ENCODE results near the gene NLGN2. TPM values are rescaled to one million over a fixed set of nuclear protein-coding genes. Genes with fewer than 3 reads are reported as not detected.

The NLGN2 gene
- polyA plus RNA-seq, 1 donor from 2014 or later: 13.8 TPM

GRCh38 chr17:7462474-7463371 is 55.1 kb downstream of the NLGN2 start:
- H3K27me3 ChIP-seq (ENCODE audit: insufficient read depth, low read depth, low read length): no peaks in the 10 kb centered on the region
- H3K9me3 ChIP-seq (ENCODE audit: low read length): no peaks in the 10 kb centered on the region
- H3K27ac ChIP-seq (ENCODE audit: low read length): no peak overlapping the region
- no peaks in the 10 kb centered on the region for H3F3A ChIP-seq (ENCODE audit: insufficient read depth, low read length, poor library complexity, severe bottlenecking)
- H3K9me2 ChIP-seq (ENCODE audit: insufficient read depth, low read length): no peaks in the 10 kb centered on the region
- no peaks in the 10 kb centered on the region for H3K36me3 ChIP-seq (ENCODE audit: insufficient read depth, low read length)
- H3K4me2 ChIP-seq (ENCODE audit: low read length): no peak overlapping the region
- no peak overlapping the region for H3K4me3 ChIP-seq (ENCODE audit: low read length)
- no peak overlapping the region for H2AFZ ChIP-seq (ENCODE audit: low read depth, low read length)
- no peak overlapping the region for H3K9ac ChIP-seq (ENCODE audit: low read length)
- no peaks in the 10 kb centered on the region for H3K79me2 ChIP-seq (replicated peaks; ENCODE audit: insufficient read depth, low read length)
- no peak for TF ChIP-seq MXI1 (conservative IDR thresholded peaks at IDR 0.05; ENCODE audit: poor library complexity, severe bottlenecking)
- TF ChIP-seq, protein P1, sequence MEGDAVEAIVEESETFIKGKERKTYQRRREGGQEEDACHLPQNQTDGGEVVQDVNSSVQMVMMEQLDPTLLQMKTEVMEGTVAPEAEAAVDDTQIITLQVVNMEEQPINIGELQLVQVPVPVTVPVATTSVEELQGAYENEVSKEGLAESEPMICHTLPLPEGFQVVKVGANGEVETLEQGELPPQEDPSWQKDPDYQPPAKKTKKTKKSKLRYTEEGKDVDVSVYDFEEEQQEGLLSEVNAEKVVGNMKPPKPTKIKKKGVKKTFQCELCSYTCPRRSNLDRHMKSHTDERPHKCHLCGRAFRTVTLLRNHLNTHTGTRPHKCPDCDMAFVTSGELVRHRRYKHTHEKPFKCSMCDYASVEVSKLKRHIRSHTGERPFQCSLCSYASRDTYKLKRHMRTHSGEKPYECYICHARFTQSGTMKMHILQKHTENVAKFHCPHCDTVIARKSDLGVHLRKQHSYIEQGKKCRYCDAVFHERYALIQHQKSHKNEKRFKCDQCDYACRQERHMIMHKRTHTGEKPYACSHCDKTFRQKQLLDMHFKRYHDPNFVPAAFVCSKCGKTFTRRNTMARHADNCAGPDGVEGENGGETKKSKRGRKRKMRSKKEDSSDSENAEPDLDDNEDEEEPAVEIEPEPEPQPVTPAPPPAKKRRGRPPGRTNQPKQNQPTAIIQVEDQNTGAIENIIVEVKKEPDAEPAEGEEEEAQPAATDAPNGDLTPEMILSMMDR (IDR thresholded peaks at IDR 0.05; ENCODE audit: poor library complexity, severe bottlenecking): no peak
- TF ChIP-seq SMC3 (conservative IDR thresholded peaks at IDR 0.05; ENCODE audit: poor library complexity): no peak
- no peak for TF ChIP-seq POLR2AphosphoS5 (IDR thresholded peaks at IDR 0.05)
- no peak for TF ChIP-seq TAF1 (IDR thresholded peaks at IDR 0.05; ENCODE audit: low read depth)
- TF ChIP-seq, protein P2, sequence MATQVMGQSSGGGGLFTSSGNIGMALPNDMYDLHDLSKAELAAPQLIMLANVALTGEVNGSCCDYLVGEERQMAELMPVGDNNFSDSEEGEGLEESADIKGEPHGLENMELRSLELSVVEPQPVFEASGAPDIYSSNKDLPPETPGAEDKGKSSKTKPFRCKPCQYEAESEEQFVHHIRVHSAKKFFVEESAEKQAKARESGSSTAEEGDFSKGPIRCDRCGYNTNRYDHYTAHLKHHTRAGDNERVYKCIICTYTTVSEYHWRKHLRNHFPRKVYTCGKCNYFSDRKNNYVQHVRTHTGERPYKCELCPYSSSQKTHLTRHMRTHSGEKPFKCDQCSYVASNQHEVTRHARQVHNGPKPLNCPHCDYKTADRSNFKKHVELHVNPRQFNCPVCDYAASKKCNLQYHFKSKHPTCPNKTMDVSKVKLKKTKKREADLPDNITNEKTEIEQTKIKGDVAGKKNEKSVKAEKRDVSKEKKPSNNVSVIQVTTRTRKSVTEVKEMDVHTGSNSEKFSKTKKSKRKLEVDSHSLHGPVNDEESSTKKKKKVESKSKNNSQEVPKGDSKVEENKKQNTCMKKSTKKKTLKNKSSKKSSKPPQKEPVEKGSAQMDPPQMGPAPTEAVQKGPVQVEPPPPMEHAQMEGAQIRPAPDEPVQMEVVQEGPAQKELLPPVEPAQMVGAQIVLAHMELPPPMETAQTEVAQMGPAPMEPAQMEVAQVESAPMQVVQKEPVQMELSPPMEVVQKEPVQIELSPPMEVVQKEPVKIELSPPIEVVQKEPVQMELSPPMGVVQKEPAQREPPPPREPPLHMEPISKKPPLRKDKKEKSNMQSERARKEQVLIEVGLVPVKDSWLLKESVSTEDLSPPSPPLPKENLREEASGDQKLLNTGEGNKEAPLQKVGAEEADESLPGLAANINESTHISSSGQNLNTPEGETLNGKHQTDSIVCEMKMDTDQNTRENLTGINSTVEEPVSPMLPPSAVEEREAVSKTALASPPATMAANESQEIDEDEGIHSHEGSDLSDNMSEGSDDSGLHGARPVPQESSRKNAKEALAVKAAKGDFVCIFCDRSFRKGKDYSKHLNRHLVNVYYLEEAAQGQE (IDR thresholded peaks at IDR 0.05; ENCODE audit: borderline replicate concordance): no peak
- no peak for TF ChIP-seq RAD21 (conservative IDR thresholded peaks at IDR 0.05)
- no peak for TF ChIP-seq EZH2 (IDR thresholded peaks at IDR 0.05; ENCODE audit: borderline replicate concordance, insufficient read depth, low read length, poor library complexity, severe bottlenecking)
- no peak for TF ChIP-seq EP300 (conservative IDR thresholded peaks at IDR 0.05; ENCODE audit: poor library complexity, severe bottlenecking)
- H4K20me1 ChIP-seq (ENCODE audit: insufficient read depth): no peaks in the 10 kb centered on the region

DNA sequence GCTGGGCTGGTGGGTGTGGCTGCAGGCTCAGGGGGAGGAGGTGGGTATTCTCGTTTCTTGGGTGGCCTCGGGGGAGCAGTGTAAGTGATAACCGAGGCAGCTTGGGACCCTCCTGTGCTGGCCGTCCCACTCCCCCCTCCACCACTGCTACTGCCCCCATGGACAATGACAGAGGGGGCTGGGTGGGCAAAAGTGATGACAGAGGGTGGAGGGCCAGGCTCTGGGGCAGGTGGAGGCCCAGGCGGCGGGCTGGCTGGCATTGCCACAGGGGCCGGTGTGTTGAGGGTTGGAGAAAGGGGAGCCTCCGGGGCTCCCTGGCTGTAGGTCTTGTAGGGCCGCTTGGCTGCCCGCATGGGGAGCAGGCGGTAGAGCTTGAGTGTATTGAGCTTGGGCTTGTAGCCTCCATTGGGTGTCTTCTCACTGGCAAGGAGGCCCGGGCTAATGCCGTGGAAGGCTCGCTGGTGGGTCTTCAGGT is 55.8 kb downstream of the NLGN2 start:
- Histone ChIP-seq H3K4me2 (ENCODE audit: low read length) (no peak overlapping the region), H3K79me2 (replicated peaks; ENCODE audit: insufficient read depth, low read length) (no peaks in the 10 kb centered on the region), H3K9me3 (ENCODE audit: low read length) (no peaks in the 10 kb centered on the region), H3F3A (ENCODE audit: insufficient read depth, low read length, poor library complexity, severe bottlenecking) (no peaks in the 10 kb centered on the region), H3K4me3 (ENCODE audit: low read length) (no peak overlapping the region), H4K20me1 (ENCODE audit: insufficient read depth) (no peaks in the 10 kb centered on the region), H3K9me2 (ENCODE audit: insufficient read depth, low read length) (no peaks in the 10 kb centered on the region), H2AFZ (ENCODE audit: low read depth, low read length) (no peak overlapping the region), H3K27ac (ENCODE audit: low read length) (no peak overlapping the region), H3K36me3 (ENCODE audit: insufficient read depth, low read length) (no peaks in the 10 kb centered on the region), H3K27me3 (ENCODE audit: insufficient read depth, low read depth, low read length) (no peaks in the 10 kb centered on the region), H3K9ac (ENCODE audit: low read length) (no peak overlapping the region)
- TF ChIP-seq MXI1 (conservative IDR thresholded peaks at IDR 0.05; ENCODE audit: poor library complexity, severe bottlenecking) (no peak), TAF1 (IDR thresholded peaks at IDR 0.05; ENCODE audit: low read depth) (no peak), SMC3 (conservative IDR thresholded peaks at IDR 0.05; ENCODE audit: poor library complexity) (no peak), EZH2 (IDR thresholded peaks at IDR 0.05; ENCODE audit: borderline replicate concordance, insufficient read depth, low read length, poor library complexity, severe bottlenecking) (no peak), POLR2AphosphoS5 (IDR thresholded peaks at IDR 0.05) (no peak), EP300 (conservative IDR thresholded peaks at IDR 0.05; ENCODE audit: poor library complexity, severe bottlenecking) (no peak), RAD21 (conservative IDR thresholded peaks at IDR 0.05) (no peak)
- TF ChIP-seq, protein P1 (IDR thresholded peaks at IDR 0.05; ENCODE audit: poor library complexity, severe bottlenecking): no peak
- TF ChIP-seq, protein P2 (IDR thresholded peaks at IDR 0.05; ENCODE audit: borderline replicate concordance): no peak
